GM12875 (cell line): Measurements from ENCODE around the gene MOB3A.
"Not testable (repeated sequence)": the region's sequence is repeated elsewhere in the genome, so short reads cannot be mapped to it uniquely, and the experiment has no call there.

Source experiments
- H3K4me3 ChIP-seq: one replicate; pipeline ENCODE4 v1.5.1; 2011; ENCODE audit warnings: low read depth, low read length, control low read depth
- TF ChIP-seq, protein P1 (sequence below): IDR thresholded peaks from 2 replicates; pipeline ENCODE4 v1.5.1; 2011; ENCODE audit warnings: low read depth, mild to moderate bottlenecking, control low read depth, inconsistent platforms, low read length, moderate library complexity, borderline replicate concordance; ENCODE audit not compliant: insufficient read depth

Gene MOB3A

DNA sequence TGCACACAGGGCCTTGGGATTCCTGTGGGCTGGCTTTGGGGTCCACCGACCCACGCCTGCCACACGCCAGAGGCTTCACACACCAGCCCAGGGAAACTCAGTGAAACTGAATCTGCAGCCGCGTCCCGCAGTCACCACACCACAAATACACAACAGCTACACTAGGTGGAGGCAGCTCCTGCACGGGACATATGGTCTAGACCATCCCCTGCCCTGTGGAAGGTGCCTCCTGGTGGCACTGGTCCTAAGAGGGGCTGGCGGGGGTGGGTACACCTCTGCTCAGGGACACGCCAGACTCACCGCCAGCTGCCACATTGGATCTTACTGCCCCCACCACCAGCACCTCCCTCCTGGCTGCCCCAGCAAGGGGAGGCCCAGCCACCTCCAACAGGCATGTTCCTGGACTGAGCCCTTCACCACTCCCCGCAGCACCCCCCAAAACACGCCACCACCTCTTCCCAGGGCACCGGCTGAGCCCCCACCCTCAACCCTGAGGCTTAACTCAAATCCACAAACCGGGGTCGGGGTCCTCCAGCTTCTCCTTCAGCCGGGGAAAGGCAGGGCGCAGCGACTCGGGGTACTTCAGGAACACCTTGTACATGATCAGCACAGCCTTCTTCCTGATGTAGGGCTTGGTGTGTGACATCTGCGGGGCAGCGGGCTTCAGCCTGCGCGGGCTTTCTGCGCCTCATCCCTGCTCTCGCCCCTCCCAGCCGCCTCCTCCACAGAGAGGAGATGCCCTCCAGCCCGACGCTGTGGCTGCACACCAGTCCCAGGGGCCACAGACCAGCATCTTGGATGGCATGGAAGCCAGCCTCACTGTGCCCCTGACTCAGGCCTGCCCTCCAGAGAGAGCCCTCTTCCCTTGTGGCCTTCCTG lies 34.0 kb upstream of the MOB3A start:
- H3K4me3 ChIP-seq = no peak overlapping the region
- TF ChIP-seq, protein P1, sequence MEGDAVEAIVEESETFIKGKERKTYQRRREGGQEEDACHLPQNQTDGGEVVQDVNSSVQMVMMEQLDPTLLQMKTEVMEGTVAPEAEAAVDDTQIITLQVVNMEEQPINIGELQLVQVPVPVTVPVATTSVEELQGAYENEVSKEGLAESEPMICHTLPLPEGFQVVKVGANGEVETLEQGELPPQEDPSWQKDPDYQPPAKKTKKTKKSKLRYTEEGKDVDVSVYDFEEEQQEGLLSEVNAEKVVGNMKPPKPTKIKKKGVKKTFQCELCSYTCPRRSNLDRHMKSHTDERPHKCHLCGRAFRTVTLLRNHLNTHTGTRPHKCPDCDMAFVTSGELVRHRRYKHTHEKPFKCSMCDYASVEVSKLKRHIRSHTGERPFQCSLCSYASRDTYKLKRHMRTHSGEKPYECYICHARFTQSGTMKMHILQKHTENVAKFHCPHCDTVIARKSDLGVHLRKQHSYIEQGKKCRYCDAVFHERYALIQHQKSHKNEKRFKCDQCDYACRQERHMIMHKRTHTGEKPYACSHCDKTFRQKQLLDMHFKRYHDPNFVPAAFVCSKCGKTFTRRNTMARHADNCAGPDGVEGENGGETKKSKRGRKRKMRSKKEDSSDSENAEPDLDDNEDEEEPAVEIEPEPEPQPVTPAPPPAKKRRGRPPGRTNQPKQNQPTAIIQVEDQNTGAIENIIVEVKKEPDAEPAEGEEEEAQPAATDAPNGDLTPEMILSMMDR = no peak

DNA sequence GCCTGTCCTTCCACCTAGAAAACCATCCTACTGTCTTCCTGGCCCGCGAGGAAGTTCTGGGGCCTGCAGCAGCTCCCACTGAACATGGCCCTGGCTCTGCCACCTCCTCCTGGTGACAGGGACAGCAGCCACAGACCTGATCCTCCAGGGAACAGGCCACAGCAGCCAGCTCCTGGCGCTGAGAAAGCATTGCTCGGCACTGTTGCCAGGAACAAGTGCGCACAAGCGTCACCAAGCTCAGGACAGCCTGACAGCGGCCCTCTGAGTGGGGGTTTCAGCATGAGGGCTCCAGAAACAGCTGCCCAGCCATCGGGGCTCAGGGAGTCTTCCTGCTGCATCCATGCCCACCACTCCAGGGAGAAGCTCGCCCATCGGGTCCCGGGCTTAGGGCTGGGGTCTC lies 33.4 kb upstream of the MOB3A start:
- TF ChIP-seq, protein P1 = no peak
- H3K4me3 ChIP-seq = no peak overlapping the region

DNA sequence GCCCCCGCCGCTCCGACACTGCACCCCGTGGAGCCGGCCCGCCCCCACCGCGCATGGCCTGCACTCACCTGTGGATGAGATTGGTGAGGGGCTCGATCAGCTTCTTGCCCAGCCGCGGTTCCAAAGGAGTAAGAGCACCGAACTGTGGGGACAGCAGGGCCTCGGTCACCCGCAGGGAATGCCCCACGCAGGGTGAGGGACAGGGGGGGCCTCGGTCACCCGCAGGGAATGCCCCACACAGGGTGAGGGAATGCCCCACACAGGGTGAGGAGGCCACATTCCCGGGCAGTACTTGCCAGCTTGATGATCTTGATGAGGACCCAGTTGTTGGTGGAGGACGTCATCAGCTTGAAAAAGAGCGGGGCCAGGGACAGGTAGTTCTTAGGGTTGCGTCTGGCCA lies 32.9 kb upstream of the MOB3A start:
- no peak overlapping the region for H3K4me3 ChIP-seq
- TF ChIP-seq, protein P1 = no peak

DNA sequence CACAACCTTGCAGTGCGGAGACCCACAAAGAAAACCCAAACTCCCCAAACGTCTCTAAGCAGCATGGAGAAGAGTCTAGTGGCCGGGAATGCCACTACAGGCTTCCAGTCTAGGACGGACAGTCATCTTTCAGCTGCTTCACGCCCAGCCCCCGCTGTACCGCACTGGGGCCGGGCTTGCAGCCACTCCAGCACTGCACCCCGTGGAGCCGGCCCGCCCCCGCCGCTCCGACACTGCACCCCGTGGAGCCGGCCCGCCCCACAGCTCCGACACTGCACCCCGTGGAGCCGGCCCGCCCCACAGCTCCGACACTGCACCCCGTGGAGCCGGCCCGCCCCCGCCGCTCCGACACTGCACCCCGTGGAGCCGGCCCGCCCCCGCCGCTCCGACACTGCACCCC lies 32.1 kb upstream of the MOB3A start:
- not testable (repeated sequence) for H3K4me3 ChIP-seq

DNA sequence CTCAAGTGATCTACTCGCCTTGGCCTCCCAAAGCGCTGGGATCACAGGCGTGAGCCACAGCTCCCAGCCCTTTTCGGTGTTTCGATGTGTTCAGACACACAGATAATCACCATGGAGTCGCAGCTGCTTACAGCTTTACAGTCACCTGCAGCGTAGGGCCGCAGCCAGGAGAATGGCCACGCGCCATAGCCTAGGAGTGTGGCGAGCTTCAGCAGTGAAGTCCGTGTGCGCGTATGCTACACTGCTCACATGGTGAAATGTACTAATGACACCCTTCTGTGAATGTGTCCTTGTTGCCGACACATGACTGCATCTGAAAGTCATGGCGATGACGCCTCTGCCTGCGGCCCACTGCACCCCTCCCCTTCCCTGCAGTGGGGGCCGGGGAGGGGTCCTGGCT lies 31.6 kb upstream of the MOB3A start:
- TF ChIP-seq, protein P1 = no peak
- H3K4me3 ChIP-seq = no peak overlapping the region

DNA sequence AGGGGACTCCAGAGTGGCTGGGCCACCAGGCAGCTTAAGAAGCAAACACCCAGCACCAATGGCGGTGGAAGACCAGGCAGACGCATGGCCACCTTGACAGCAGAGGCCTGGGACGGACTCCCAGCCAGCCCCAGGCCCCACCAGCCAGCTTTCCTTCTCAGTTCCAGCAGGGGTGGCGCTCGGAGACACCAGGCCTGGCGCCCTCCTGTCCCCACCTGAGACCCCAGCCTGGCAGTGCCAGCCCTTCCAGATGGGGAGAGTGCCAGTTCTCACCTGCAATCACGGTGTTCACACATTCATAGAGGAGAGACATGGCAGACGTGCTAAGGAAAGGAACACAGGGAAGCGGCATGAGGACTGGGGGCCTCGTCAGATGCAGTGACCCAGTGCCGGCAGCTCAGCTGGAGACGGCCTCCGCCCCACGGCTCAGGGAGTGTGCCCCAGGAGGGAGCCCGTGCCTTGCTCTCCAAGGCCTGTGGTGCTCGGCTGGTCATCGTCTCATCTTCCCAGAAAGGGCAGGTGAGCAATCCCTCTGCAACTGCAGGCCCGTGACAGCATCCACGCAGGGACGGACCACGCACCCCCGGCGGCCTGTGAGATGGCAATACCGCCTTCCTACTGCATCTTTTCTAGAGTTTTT lies 30.9 kb upstream of the MOB3A start:
- TF ChIP-seq, protein P1 = no peak
- no peak overlapping the region for H3K4me3 ChIP-seq

DNA sequence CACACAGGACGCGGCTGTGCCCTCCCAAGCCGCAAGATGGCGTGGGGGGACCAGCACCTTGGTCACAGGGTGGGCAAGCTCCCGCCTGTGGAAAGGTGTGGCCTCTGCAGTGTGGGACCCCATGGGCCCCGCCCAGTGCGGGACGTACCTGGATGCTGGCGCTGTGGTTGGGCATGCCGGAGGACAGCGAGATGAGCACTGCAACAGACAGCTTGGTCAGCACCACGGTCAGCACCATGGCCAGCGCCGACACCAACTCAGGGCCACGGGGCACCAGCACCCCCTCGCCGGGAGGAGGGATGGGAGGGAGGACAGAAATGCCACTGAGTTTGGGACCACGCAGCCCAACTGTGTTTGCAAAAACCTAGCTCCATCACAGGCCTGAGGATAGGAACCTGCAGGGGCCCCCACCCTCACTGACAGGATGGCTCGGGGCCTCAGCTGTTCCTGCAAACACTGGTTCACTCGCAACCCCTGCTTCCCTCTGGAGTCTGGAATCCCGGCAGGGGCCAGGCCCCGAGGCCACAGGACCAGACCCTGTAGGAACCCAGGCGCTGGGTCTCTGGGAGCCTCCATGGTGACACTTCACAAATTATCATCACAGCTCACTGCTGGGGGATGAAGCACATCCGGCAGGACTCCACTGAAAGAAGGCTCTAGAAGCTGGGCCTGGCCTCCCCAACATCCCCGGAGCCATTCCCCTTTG lies 27.7 kb upstream of the MOB3A start:
- no peak overlapping the region for H3K4me3 ChIP-seq
- TF ChIP-seq, protein P1 = no peak
